Neural progenitor cell (in vitro differentiated cells): ENCODE measurements around the gene LMTK2. TPM values are rescaled to one million over a fixed set of nuclear protein-coding genes. Genes with fewer than 3 reads are reported as not detected.

Experiments used
- DNase-seq: peaks from one replicate; pipeline ENCODE4 v3.0.0-alpha.2; 2016; ENCODE audit warnings: low spot score
- H2AFZ ChIP-seq: fragments of 200-600 bp; sonication (generic); replicated peaks from 2 replicates; pipeline ENCODE4 v1.6.1; 2016; ENCODE audit warnings: antibody characterized with exemption
- H3F3A ChIP-seq: fragments of 200-600 bp; sonication (generic); 2 replicates; pipeline ENCODE4 v1.6.1; 2016; ENCODE audit warnings: antibody characterized with exemption, low read depth
- H3K27ac ChIP-seq: fragments of 200-600 bp; sonication (generic); 2 replicates; pipeline ENCODE4 v1.5.1; 2016; ENCODE audit warnings: mild to moderate bottlenecking
- H3K27me3 ChIP-seq: fragments of 200-600 bp; sonication (generic); 2 replicates; pipeline ENCODE4 v1.6.1; 2016; ENCODE audit warnings: mild to moderate bottlenecking, moderate library complexity
- H3K36me3 ChIP-seq: fragments of 200-600 bp; sonication (generic); 2 replicates; pipeline ENCODE4 v1.5.1; 2016
- H3K4me1 ChIP-seq: fragments of 200-600 bp; sonication (generic); 2 replicates; pipeline ENCODE4 v1.6.1; 2016; ENCODE audit warnings: mixed run types
- H3K4me2 ChIP-seq: fragments of 200-600 bp; sonication (generic); 2 replicates; pipeline ENCODE4 v1.6.1; 2016
- H3K4me3 ChIP-seq: fragments of 200-600 bp; sonication (generic); 2 replicates; pipeline ENCODE4 v1.5.1; 2016
- H3K79me2 ChIP-seq: fragments of 200-600 bp; sonication (generic); 2 replicates; pipeline ENCODE4 v1.6.1; 2016; ENCODE audit warnings: low read depth
- H3K9ac ChIP-seq: fragments of 200-600 bp; sonication (generic); 2 replicates; pipeline ENCODE4 v1.6.1; 2016
- H3K9me3 ChIP-seq: fragments of 200-600 bp; sonication (generic); 2 replicates; pipeline ENCODE4 v1.5.1; 2016; ENCODE audit warnings: low read depth
- H4K20me1 ChIP-seq: fragments of 200-600 bp; sonication (generic); 2 replicates; pipeline ENCODE4 v1.6.1; 2016; ENCODE audit warnings: low read depth
- H3K27ac Mint-ChIP-seq: 3 replicates; pipeline ENCODE4 v1.8.0; 2021; ENCODE audit warnings: mixed read lengths
- H3K27me3 Mint-ChIP-seq: 2 replicates; pipeline ENCODE4 v1.8.0; 2022; ENCODE audit warnings: low read depth, mild to moderate bottlenecking, inconsistent platforms, moderate library complexity, mixed read lengths; ENCODE audit not compliant: insufficient read depth
- H3K36me3 Mint-ChIP-seq: 3 replicates; pipeline ENCODE4 v1.8.0; 2021; ENCODE audit warnings: mixed read lengths
- H3K4me1 Mint-ChIP-seq: 3 replicates; pipeline ENCODE4 v1.8.0; 2021; ENCODE audit warnings: mixed read lengths
- H3K4me3 Mint-ChIP-seq: 3 replicates; pipeline ENCODE4 v1.8.0; 2021; ENCODE audit warnings: mild to moderate bottlenecking, moderate library complexity, mixed read lengths
- H3K9me3 Mint-ChIP-seq: 3 replicates; pipeline ENCODE4 v1.8.0; 2020; ENCODE audit warnings: mixed read lengths
- EZH2 ChIP-seq: fragments of 200-600 bp; sonication (generic); IDR thresholded peaks from 2 replicates; pipeline ENCODE4 v1.6.1; 2017; ENCODE audit warnings: antibody characterized with exemption, mild to moderate bottlenecking, moderate library complexity
- total RNA-seq: library from RNA; depleted of rRNA; stranded (reverse); fragments of >200 nt; gene quantifications from 2 replicates; pipeline ENCODE4 v1.2.3, GENCODE V29; 2015; ENCODE audit warnings: low replicate concordance

LMTK2 gene
- total RNA-seq, 1 donor from 2014 or later = 14.1 TPM

- H3K27ac ChIP-seq = no peak overlapping the region
- no peaks in the 10 kb centered on the region for H3F3A ChIP-seq
- no peaks in the 10 kb centered on the region for H3K9me3 ChIP-seq
- Mint-ChIP-seq H3K27me3 (peaks cover 3% of the 10 kb centered on the region), H3K4me1 (peaks cover 10% of the 10 kb centered on the region), H3K9me3 (no peaks in the 10 kb centered on the region), H3K27ac (no peak overlapping the region), H3K4me3 (no peak overlapping the region), H3K36me3 (peaks cover 10% of the 10 kb centered on the region)
- H3K79me2 ChIP-seq = peaks cover 13% of the 10 kb centered on the region
- H3K36me3 ChIP-seq = no peaks in the 10 kb centered on the region
- H3K4me1 ChIP-seq = peaks cover 6% of the 10 kb centered on the region
- H4K20me1 ChIP-seq = peaks cover 8% of the 10 kb centered on the region
- no peaks in the 10 kb centered on the region for H3K27me3 ChIP-seq
- TF ChIP-seq EZH2 = no peak
- no peak overlapping the region for H3K9ac ChIP-seq
- no peak for DNase-seq
- H3K4me3 ChIP-seq = no peak overlapping the region
- H3K4me2 ChIP-seq = no peak overlapping the region
- no peak overlapping the region for H2AFZ ChIP-seq
These were observed 151.0 kb downstream of the LMTK2 start for GRCh38 chr7:98257701-98258100.

Other genes with a start within 250 kb of the LMTK2 start
- 16.6 and 33.3 TPM in 2 replicates for gene ASNS, start 234.5 kb upstream of the LMTK2 start, total RNA-seq
- gene OCM2, start 116.7 kb upstream of the LMTK2 start, total RNA-seq = not detected in 2 replicates
- gene BHLHA15, start 104.6 kb downstream of the LMTK2 start, total RNA-seq = 0.69 and 4.8 TPM in 2 replicates
- gene TECPR1, start 145.4 kb downstream of the LMTK2 start, total RNA-seq = 10.8 and 27.8 TPM in 2 replicates
- 22.2 and 26.4 TPM in 2 replicates for gene BRI3, start 174.8 kb downstream of the LMTK2 start, total RNA-seq